Measurements from ENCODE around the gene TUBB6.

GRCh38 chr18:12291690-12292089 is 16.4 kb upstream of the TUBB6 start:
- TF ChIP-seq CTCF (IDR thresholded peaks at IDR 0.05) (no peak), POLR2A (IDR thresholded peaks at IDR 0.05) (no peak)
